HepG2 (cell line): Measurements from ENCODE around the gene KIRREL2. TPM values are rescaled to one million over a fixed set of nuclear protein-coding genes. Genes with fewer than 3 reads are reported as not detected.

Source experiments
- AGO2 ChIP-seq: fragments of 200-400 bp; formaldehyde crosslinking; optimal IDR thresholded peaks from 2 replicates; pipeline ENCODE3; 2017; ENCODE audit warnings: mild to moderate bottlenecking, low read depth, low read length, moderate library complexity
- EED ChIP-seq: sonication (generic); formaldehyde crosslinking; IDR thresholded peaks from 2 replicates; pipeline ENCODE4 v1.5.0; 2020; ENCODE audit warnings: mild to moderate bottlenecking, missing genetic modification reagents
- ELF3 ChIP-seq: IDR thresholded peaks from 2 replicates; pipeline ENCODE4 v1.6.1; 2016; ENCODE audit warnings: missing genetic modification reagents, missing compliant biosample characterization
- EP300 ChIP-seq, 3 experiments: sonication (generic) in 1 of 3; formaldehyde crosslinking in 1 of 3; IDR thresholded peaks; 2 replicates each; pipeline versions ENCODE4 v1.5.1 to v1.6.1; 2011 to 2020; ENCODE audit warnings: low read depth in 2 of 3, low read length in 2 of 3, borderline replicate concordance in 1 of 3, improper control_type of control experiment in 1 of 3, mild to moderate bottlenecking in 1 of 3, missing genetic modification reagents in 1 of 3, moderate library complexity in 1 of 3
- GLI4 ChIP-seq: sonication (generic); formaldehyde crosslinking; IDR thresholded peaks from 2 replicates; pipeline ENCODE4 v1.5.1; 2020; ENCODE audit warnings: missing genetic modification reagents, mild to moderate bottlenecking, moderate library complexity, borderline replicate concordance
- IKZF5 ChIP-seq: IDR thresholded peaks from 2 replicates; pipeline ENCODE4 v1.6.1; 2018; ENCODE audit warnings: missing genetic modification reagents, mild to moderate bottlenecking, missing compliant biosample characterization
- JARID2 ChIP-seq: sonication (generic); formaldehyde crosslinking; IDR thresholded peaks from 2 replicates; pipeline ENCODE4 v1.8.1; 2023; ENCODE audit warnings: missing genetic modification reagents, inconsistent platforms; ENCODE audit not compliant: insufficient replicate concordance
- JUNB ChIP-seq: sonication (generic); formaldehyde crosslinking; IDR thresholded peaks from 2 replicates; pipeline ENCODE4 v1.8.0; 2022; ENCODE audit warnings: missing genetic modification reagents, mild to moderate bottlenecking, borderline replicate concordance
- KDM3A ChIP-seq: IDR thresholded peaks from 2 replicates; pipeline ENCODE4 v1.6.1; 2018; ENCODE audit warnings: low read depth, missing compliant biosample characterization
- RBFOX2 ChIP-seq: fragments of 200-400 bp; formaldehyde crosslinking; IDR thresholded peaks from 2 replicates; pipeline ENCODE4 v1.6.1; 2017; ENCODE audit warnings: low read depth, mild to moderate bottlenecking, low read length
- REXO4 ChIP-seq: sonication (generic); formaldehyde crosslinking; IDR thresholded peaks from 2 replicates; pipeline ENCODE4 v1.8.0; 2022; ENCODE audit warnings: missing genetic modification reagents, mild to moderate bottlenecking, borderline replicate concordance
- RXRB ChIP-seq: IDR thresholded peaks from 2 replicates; pipeline ENCODE4 v1.6.1; 2016; ENCODE audit warnings: borderline replicate concordance, missing genetic modification reagents, missing compliant biosample characterization
- SALL1 ChIP-seq: sonication (generic); formaldehyde crosslinking; IDR thresholded peaks from 2 replicates; pipeline ENCODE4 v1.8.0; 2022; ENCODE audit warnings: mild to moderate bottlenecking, missing genetic modification reagents
- SMAD9 ChIP-seq: sonication (generic); formaldehyde crosslinking; IDR thresholded peaks from 2 replicates; pipeline ENCODE4 v1.5.1; 2020; ENCODE audit warnings: mild to moderate bottlenecking, missing genetic modification reagents
- TEAD3 ChIP-seq: optimal IDR thresholded peaks from 2 replicates; pipeline ENCODE3; 2016; ENCODE audit warnings: borderline replicate concordance
- ZMAT5 ChIP-seq: sonication (generic); formaldehyde crosslinking; IDR thresholded peaks from 2 replicates; pipeline ENCODE4 v1.5.0; 2020; ENCODE audit warnings: mild to moderate bottlenecking, low read depth, missing genetic modification reagents, borderline replicate concordance
- ZNF230 ChIP-seq: sonication (generic); formaldehyde crosslinking; IDR thresholded peaks from 2 replicates; pipeline ENCODE4 v1.4.0; 2020; ENCODE audit warnings: mild to moderate bottlenecking, missing genetic modification reagents
- ZNF563 ChIP-seq: sonication (generic); formaldehyde crosslinking; IDR thresholded peaks from 2 replicates; pipeline ENCODE4 v1.8.0; 2022; ENCODE audit warnings: mild to moderate bottlenecking, moderate library complexity, missing genetic modification reagents
- ZNF816 ChIP-seq: sonication (generic); formaldehyde crosslinking; IDR thresholded peaks from 2 replicates; pipeline ENCODE4 v1.8.0; 2022; ENCODE audit warnings: missing genetic modification reagents, mild to moderate bottlenecking, borderline replicate concordance
- ZNF891 ChIP-seq: sonication (generic); formaldehyde crosslinking; IDR thresholded peaks from 2 replicates; pipeline ENCODE4 v1.5.0; 2020; ENCODE audit warnings: mild to moderate bottlenecking, missing genetic modification reagents
- ZSCAN30 ChIP-seq: sonication (generic); formaldehyde crosslinking; IDR thresholded peaks from 2 replicates; pipeline ENCODE4 v1.5.0; 2020; ENCODE audit warnings: mild to moderate bottlenecking, missing genetic modification reagents
- polyA plus RNA-seq, 8 experiments: library from polyadenylated mRNA; depleted of rRNA in 3 of 8; stranded (reverse) in 7 of 8; unstranded in 1 of 8; fragments of >200 nt; fragmentation: Illumina TruSeq in 4 of 8; extraction: Trizol in 4 of 8; gene quantifications; 2 replicates each; pipeline versions ENCODE4 v1.2.1 to v1.2.3, GENCODE V29; 2011 to 2016; ENCODE audit warnings: low read depth in 4 of 8, missing spikeins in 1 of 8, mixed read lengths in 1 of 8; ENCODE audit not compliant: insufficient read depth in 1 of 8
- total RNA-seq, 5 experiments: library from RNA; depleted of rRNA; stranded (reverse); fragments of >200 nt; fragmentation: Illumina TruSeq; extraction: Trizol; gene quantifications; 2 replicates each; pipeline ENCODE4 v1.2.3, GENCODE V29; 2016; ENCODE audit warnings: low read depth in 1 of 5
- TF ChIP-seq, protein P1 (sequence below): sonication (generic); formaldehyde crosslinking; IDR thresholded peaks from 2 replicates; pipeline ENCODE4 v1.8.0; 2022; ENCODE audit warnings: mild to moderate bottlenecking, missing genetic modification reagents, moderate library complexity
- TF ChIP-seq, protein P2 (sequence below): sonication (generic); formaldehyde crosslinking; IDR thresholded peaks from 2 replicates; pipeline ENCODE4 v1.8.0; 2022; ENCODE audit warnings: missing genetic modification reagents, mild to moderate bottlenecking, moderate library complexity, borderline replicate concordance
- TF ChIP-seq, protein P3 (sequence below): sonication (generic); formaldehyde crosslinking; IDR thresholded peaks from 2 replicates; pipeline ENCODE4 v1.4.0; 2020; ENCODE audit warnings: missing genetic modification reagents

KIRREL2 gene
- total and polyA plus RNA-seq, 2 of the 13 experiments (the other 11 are each of a cell fraction or from before 2014, with no cell fraction given): 0.18 to 2.4 TPM

- TF ChIP-seq, protein P1, sequence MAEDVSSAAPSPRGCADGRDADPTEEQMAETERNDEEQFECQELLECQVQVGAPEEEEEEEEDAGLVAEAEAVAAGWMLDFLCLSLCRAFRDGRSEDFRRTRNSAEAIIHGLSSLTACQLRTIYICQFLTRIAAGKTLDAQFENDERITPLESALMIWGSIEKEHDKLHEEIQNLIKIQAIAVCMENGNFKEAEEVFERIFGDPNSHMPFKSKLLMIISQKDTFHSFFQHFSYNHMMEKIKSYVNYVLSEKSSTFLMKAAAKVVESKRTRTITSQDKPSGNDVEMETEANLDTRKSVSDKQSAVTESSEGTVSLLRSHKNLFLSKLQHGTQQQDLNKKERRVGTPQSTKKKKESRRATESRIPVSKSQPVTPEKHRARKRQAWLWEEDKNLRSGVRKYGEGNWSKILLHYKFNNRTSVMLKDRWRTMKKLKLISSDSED (CRISPR knock-in tag): no peak
- no peak for TF ChIP-seq ZNF230 (CRISPR knock-in tag)
- TF ChIP-seq EP300 (IDR thresholded peaks at IDR 0.05; ENCODE audit: low read depth in 2 of 2, low read length in 2 of 2): no peak
- no peak for TF ChIP-seq EP300 (CRISPR knock-in tag; IDR thresholded peaks at IDR 0.05; ENCODE audit: borderline replicate concordance)
- TF ChIP-seq TEAD3: no peak
- no peak for TF ChIP-seq GLI4
- TF ChIP-seq JARID2 (CRISPR knock-in tag): no peak
- TF ChIP-seq SALL1: peak; percentile 36; the same call in 1 of the 2 replicates
- TF ChIP-seq ELF3 (CRISPR knock-in tag): no peak
- TF ChIP-seq, protein P2, sequence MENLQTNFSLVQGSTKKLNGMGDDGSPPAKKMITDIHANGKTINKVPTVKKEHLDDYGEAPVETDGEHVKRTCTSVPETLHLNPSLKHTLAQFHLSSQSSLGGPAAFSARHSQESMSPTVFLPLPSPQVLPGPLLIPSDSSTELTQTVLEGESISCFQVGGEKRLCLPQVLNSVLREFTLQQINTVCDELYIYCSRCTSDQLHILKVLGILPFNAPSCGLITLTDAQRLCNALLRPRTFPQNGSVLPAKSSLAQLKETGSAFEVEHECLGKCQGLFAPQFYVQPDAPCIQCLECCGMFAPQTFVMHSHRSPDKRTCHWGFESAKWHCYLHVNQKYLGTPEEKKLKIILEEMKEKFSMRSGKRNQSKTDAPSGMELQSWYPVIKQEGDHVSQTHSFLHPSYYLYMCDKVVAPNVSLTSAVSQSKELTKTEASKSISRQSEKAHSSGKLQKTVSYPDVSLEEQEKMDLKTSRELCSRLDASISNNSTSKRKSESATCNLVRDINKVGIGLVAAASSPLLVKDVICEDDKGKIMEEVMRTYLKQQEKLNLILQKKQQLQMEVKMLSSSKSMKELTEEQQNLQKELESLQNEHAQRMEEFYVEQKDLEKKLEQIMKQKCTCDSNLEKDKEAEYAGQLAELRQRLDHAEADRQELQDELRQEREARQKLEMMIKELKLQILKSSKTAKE (CRISPR knock-in tag): no peak
- no peak for TF ChIP-seq KDM3A
- no peak for TF ChIP-seq ZMAT5 (CRISPR knock-in tag)
- no peak for TF ChIP-seq RBFOX2
- TF ChIP-seq AGO2: no peak
- peak; percentile 81; the same call in 1 of the 2 replicates for TF ChIP-seq RXRB (CRISPR knock-in tag)
- no peak for TF ChIP-seq REXO4 (CRISPR knock-in tag)
- no peak for TF ChIP-seq SMAD9 (CRISPR knock-in tag)
- no peak for TF ChIP-seq ZSCAN30 (CRISPR knock-in tag)
- TF ChIP-seq, protein P3, sequence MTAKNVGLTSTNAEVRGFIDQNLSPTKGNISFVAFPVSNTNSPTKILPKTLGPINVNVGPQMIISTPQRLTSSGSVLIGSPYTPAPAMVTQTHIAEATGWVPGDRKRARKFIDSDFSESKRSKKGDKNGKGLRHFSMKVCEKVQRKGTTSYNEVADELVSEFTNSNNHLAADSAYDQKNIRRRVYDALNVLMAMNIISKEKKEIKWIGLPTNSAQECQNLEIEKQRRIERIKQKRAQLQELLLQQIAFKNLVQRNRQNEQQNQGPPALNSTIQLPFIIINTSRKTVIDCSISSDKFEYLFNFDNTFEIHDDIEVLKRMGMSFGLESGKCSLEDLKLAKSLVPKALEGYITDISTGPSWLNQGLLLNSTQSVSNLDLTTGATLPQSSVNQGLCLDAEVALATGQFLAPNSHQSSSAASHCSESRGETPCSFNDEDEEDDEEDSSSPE (CRISPR knock-in tag): peak; percentile 26; the same call in 1 of the 2 replicates
- TF ChIP-seq EED (CRISPR knock-in tag): no peak
- 0 out of 2 replicates have a peak, but pooled peaks have one; percentile 19 for TF ChIP-seq IKZF5 (CRISPR knock-in tag)
- no peak for TF ChIP-seq ZNF563
- no peak for TF ChIP-seq JUNB (CRISPR knock-in tag)
- TF ChIP-seq ZNF816: no peak
- TF ChIP-seq ZNF891: no peak
These were observed 5.8 kb downstream of the KIRREL2 start (continued) for GRCh38 chr19:35862528-35862927.
